Measurements from ENCODE around the gene GOLGA6L2. TPM values are rescaled to one million over a fixed set of nuclear protein-coding genes. Genes with fewer than 3 reads are reported as not detected.
"Not testable (repeated sequence)": the region's sequence is repeated elsewhere in the genome, so short reads cannot be mapped to it uniquely, and the experiment has no call there.

The GOLGA6L2 gene
- total RNA-seq, 1 donor from 2014 or later: not detected

DNA sequence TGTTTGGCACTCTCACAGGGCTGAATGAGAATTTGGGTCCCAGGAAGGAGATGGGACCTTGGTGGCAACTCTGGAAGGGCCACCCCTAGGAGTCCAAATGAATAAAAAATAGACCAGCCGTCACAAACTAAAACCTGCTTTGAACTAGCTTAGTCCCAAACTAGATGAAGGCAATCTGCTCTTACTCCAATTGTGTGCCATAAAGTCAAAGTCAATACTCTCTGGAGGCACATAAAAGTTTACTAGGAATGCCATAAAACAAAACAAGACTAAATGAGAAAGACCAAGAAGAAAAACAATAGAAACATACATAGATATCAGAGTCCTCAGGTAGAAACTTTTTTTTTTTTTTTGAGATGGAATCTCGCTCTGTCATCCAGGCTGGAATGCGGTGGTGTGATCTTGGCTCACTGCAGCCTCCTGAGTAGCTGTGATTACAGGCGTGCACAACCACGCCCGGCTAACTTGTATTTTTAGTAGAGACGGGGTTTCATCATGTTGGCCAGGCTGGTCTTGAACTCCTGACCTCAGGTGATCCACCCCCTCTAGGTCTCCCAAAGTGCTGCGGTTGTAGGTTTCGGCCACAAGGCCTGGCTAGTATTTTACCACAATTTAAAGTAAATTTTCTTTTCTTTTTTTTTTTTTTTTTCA lies 8.1 kb downstream of the GOLGA6L2 start:
- Mint-ChIP-seq H3K4me1 (ENCODE audit: unreplicated experiment) (no peaks in the 10 kb centered on the region), H3K9me3 (no peaks in the 10 kb centered on the region), H3K27me3 (no peaks in the 10 kb centered on the region), H3K36me3 (no peaks in the 10 kb centered on the region), H3K27ac (no peak overlapping the region), H3K4me3 (no peak overlapping the region)
- DNase-seq (ENCODE audit: extremely low spot score, unreplicated experiment): no peak
- TF ChIP-seq, protein P1, sequence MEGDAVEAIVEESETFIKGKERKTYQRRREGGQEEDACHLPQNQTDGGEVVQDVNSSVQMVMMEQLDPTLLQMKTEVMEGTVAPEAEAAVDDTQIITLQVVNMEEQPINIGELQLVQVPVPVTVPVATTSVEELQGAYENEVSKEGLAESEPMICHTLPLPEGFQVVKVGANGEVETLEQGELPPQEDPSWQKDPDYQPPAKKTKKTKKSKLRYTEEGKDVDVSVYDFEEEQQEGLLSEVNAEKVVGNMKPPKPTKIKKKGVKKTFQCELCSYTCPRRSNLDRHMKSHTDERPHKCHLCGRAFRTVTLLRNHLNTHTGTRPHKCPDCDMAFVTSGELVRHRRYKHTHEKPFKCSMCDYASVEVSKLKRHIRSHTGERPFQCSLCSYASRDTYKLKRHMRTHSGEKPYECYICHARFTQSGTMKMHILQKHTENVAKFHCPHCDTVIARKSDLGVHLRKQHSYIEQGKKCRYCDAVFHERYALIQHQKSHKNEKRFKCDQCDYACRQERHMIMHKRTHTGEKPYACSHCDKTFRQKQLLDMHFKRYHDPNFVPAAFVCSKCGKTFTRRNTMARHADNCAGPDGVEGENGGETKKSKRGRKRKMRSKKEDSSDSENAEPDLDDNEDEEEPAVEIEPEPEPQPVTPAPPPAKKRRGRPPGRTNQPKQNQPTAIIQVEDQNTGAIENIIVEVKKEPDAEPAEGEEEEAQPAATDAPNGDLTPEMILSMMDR (conservative IDR thresholded peaks at IDR 0.05): no peak

DNA sequence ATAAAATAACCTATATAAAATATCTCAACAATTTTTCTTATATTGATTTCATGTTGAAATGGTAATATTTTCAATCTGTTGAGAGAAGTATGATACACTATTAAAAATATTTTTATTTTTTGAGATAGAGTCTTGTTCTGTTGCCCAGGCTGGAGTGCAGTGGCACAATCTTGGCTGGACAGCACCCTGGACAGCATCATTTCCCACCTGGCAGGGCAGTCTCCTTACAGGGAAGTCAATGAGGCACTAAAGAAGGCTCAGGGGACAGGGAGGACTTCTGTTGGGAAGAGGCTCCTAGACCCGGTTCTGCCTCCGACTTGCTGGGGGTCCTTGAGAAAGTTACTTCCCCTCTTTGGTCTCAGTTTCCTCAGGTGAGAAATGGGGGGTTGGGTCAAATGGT lies 9.4 kb downstream of the GOLGA6L2 start:
- Mint-ChIP-seq H3K27ac (no peak overlapping the region), H3K4me1 (ENCODE audit: unreplicated experiment) (no peaks in the 10 kb centered on the region), H3K36me3 (no peaks in the 10 kb centered on the region), H3K4me3 (no peak overlapping the region), H3K27me3 (no peaks in the 10 kb centered on the region), H3K9me3 (no peaks in the 10 kb centered on the region)
- DNase-seq (ENCODE audit: extremely low spot score, unreplicated experiment): no peak
- TF ChIP-seq, protein P1 (conservative IDR thresholded peaks at IDR 0.05): no peak

DNA sequence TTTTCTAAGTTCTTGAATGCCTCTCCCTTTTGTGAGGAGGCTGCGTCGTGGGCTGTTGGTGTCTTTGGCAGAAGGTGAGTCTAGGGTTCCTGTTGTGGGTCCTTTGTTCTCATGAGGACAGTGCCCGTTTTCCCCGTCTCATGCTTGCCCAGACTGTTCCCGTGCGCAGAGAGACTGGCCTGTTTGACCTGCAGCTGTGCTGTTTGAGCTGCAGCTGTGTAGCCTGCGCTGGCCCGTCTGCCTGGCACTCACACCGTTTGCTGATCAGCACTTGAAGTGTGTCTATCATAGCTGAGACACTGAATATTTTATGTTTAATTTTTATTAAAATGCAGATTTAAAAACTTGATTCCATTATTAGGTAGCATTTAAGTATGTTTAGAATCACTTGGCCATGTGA lies 9.9 kb downstream of the GOLGA6L2 start:
- Mint-ChIP-seq H3K4me1 (ENCODE audit: unreplicated experiment) (no peaks in the 10 kb centered on the region), H3K9me3 (no peaks in the 10 kb centered on the region), H3K36me3 (no peaks in the 10 kb centered on the region), H3K27ac (no peak overlapping the region), H3K4me3 (no peak overlapping the region), H3K27me3 (no peaks in the 10 kb centered on the region)
- TF ChIP-seq, protein P1 (conservative IDR thresholded peaks at IDR 0.05): no peak
- DNase-seq (ENCODE audit: extremely low spot score, unreplicated experiment): no peak

DNA sequence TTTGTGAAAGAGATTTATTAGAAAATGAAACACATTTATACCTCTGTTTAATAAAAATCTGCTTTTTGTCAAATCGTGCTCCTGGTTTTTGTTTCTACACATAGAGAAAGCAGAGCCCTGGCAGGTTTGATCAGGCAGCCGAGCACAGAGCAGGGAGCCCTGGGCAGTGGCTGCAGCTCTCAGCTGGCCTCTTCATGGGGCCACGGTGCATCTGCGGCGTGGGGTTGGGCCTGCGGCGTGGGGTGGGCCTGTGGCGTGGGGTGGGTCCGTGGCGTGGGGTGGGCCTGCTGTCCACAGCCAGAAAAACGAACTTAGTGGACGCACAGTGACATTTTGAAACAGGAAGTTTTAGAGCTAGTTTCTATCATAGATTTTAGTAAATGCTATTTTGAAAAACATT lies 10.6 kb downstream of the GOLGA6L2 start:
- Mint-ChIP-seq H3K27ac (no peak overlapping the region), H3K4me3 (no peak overlapping the region), H3K27me3 (no peaks in the 10 kb centered on the region), H3K4me1 (ENCODE audit: unreplicated experiment) (no peaks in the 10 kb centered on the region), H3K36me3 (no peaks in the 10 kb centered on the region), H3K9me3 (no peaks in the 10 kb centered on the region)
- TF ChIP-seq, protein P1 (conservative IDR thresholded peaks at IDR 0.05): no peak
- DNase-seq (ENCODE audit: extremely low spot score, unreplicated experiment): no peak

DNA sequence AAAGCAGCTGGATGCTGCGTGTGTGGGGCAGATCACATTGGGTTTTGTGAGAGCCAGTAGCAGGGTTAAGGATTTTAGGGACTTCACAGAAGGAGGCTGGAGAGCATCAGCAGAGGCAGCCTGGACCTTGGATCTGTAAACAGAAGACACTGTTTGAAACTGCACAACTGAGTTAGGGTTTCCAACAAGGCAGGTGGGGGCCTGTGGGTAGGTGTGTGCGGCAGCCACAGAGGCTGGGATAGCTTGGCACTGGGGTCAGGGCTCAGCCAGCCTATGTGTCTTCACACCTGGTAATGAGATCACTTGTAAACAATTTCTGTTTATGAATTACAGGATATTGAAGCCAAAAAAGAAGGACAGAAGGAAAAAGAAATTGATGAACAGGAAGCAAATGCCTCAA lies 12.3 kb downstream of the GOLGA6L2 start:
- not testable (repeated sequence) for DNase-seq (ENCODE audit: extremely low spot score, unreplicated experiment); H3K4me1 Mint-ChIP-seq (ENCODE audit: unreplicated experiment); H3K4me3 Mint-ChIP-seq; H3K9me3 Mint-ChIP-seq; H3K36me3 Mint-ChIP-seq; H3K27me3 Mint-ChIP-seq; H3K27ac Mint-ChIP-seq

DNA sequence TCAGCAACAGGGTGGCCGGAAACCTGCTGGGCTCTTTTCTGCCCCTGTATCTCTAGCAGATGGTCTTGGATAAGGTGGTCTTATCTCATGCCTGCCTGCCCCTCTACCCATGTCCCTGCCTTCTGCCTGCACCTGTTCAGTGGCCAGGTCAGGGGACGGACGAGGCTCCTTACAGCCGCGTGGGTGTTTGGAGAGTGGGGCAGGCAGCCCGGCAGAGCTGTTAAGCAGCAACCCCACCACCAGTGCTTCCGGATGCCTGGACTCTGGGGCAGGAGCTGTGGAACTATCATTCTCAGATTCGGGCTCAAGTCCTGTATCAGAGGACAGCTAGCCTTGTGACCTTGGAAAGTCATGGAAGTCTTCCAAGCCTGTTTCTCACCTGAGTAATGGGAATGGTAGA lies 21.7 kb downstream of the GOLGA6L2 start:
- not testable (repeated sequence) for H3K4me3 Mint-ChIP-seq; H3K4me1 Mint-ChIP-seq (ENCODE audit: unreplicated experiment); H3K27ac Mint-ChIP-seq; H3K36me3 Mint-ChIP-seq; DNase-seq (ENCODE audit: extremely low spot score, unreplicated experiment); H3K27me3 Mint-ChIP-seq; H3K9me3 Mint-ChIP-seq

All from type B pancreatic cell (in vitro differentiated cells).